HG03378 (cell line): Measurements from ENCODE around the gene RPP30.
"Not testable (repeated sequence)": the region's sequence is repeated elsewhere in the genome, so short reads cannot be mapped to it uniquely, and the experiment has no call there.

Experiments used
- ATAC-seq: cut with Tn5 transposase; IDR thresholded peaks from one replicate; pipeline ENCODE4 v1.9.1; 2021; ENCODE audit warnings: mild to moderate bottlenecking, moderate library complexity; ENCODE audit not compliant: unreplicated experiment

RPP30 gene

GRCh38 chr10:90871279-90871765, 452 bp upstream of the RPP30 start:
- ATAC-seq = peak; percentile 46

- no peak for ATAC-seq
Observed at GRCh38 chr10:90872648-90873020, 860 bp downstream of the RPP30 start.

- ATAC-seq = no peak
Observed at GRCh38 chr10:90879062-90879461, 7.3 kb downstream of the RPP30 start.

- ATAC-seq = not testable (repeated sequence)
Observed at GRCh38 chr10:90880059-90880719, 8.4 kb downstream of the RPP30 start.

- ATAC-seq = no peak
Observed at GRCh38 chr10:90884431-90884830, 12.7 kb downstream of the RPP30 start.

- no peak for ATAC-seq
Observed at GRCh38 chr10:90885176-90885575, 13.4 kb downstream of the RPP30 start.

GRCh38 chr10:90887555-90887954, 15.8 kb downstream of the RPP30 start:
- no peak for ATAC-seq

- ATAC-seq = no peak
Observed at GRCh38 chr10:90888387-90888786, 16.6 kb downstream of the RPP30 start.

- no peak for ATAC-seq
Observed at GRCh38 chr10:90889636-90890035, 17.9 kb downstream of the RPP30 start.

GRCh38 chr10:90890347-90890746, 18.6 kb downstream of the RPP30 start:
- ATAC-seq = no peak

GRCh38 chr10:90893190-90893589, 21.4 kb downstream of the RPP30 start:
- ATAC-seq = no peak

- not testable (repeated sequence) for ATAC-seq
Observed at GRCh38 chr10:90896916-90897315, 25.1 kb downstream of the RPP30 start.

- peak; percentile 65 for ATAC-seq
Observed at GRCh38 chr10:90905925-90906324, 34.2 kb downstream of the RPP30 start.

GRCh38 chr10:90906596-90906995, 34.8 kb downstream of the RPP30 start:
- ATAC-seq = no peak

- peak; percentile 85 for ATAC-seq
Observed at GRCh38 chr10:90911133-90912051, 39.6 kb downstream of the RPP30 start.

GRCh38 chr10:90912174-90912573, 40.4 kb downstream of the RPP30 start:
- ATAC-seq = no peak

GRCh38 chr10:90912854-90913479, 41.2 kb downstream of the RPP30 start:
- no peak for ATAC-seq

- ATAC-seq = no peak
Observed at GRCh38 chr10:90913774-90914420, 42.1 kb downstream of the RPP30 start.

GRCh38 chr10:90914992-90915765, 43.4 kb downstream of the RPP30 start:
- ATAC-seq = no peak

- ATAC-seq = no peak
Observed at GRCh38 chr10:90915766-90916075, 43.9 kb downstream of the RPP30 start.
